CD4-positive, CD25-positive, alpha-beta regulatory T cell (primary cell): ENCODE measurements around the gene PRSS27. TPM values are rescaled to one million over a fixed set of nuclear protein-coding genes. Genes with fewer than 3 reads are reported as not detected.

Experiments
- ATAC-seq, 2 donors: fragments of 150-1000 bp; cut with Tn5 transposase; one replicate each; pipeline ENCODE4 v1.10.0; 2021; ENCODE audit warnings: low read depth in 2 of 2, moderate number of reproducible peaks in 2 of 2, moderate library complexity in 1 of 2
- DNase-seq, 3 donors: peaks; one replicate each; pipeline versions ENCODE4 v3.0.0 to v3.0.0-alpha.2; 2012 to 2022; ENCODE audit warnings: mixed read lengths in 1 of 3
- H3K27ac ChIP-seq: one replicate; pipeline ENCODE4 v1.7.0; 2013; ENCODE audit warnings: mild to moderate bottlenecking, low read length; ENCODE audit not compliant: insufficient read depth, poor library complexity, severe bottlenecking
- H3K27me3 ChIP-seq: one replicate; pipeline ENCODE4 v1.7.0; 2013; ENCODE audit warnings: low read length; ENCODE audit not compliant: control insufficient read depth, insufficient read depth
- H3K36me3 ChIP-seq: one replicate; pipeline ENCODE4 v1.7.0; 2013; ENCODE audit warnings: mild to moderate bottlenecking, low read length, moderate library complexity; ENCODE audit not compliant: control insufficient read depth, insufficient read depth
- H3K4me1 ChIP-seq: 2 replicates; pipeline ENCODE4 v1.7.0; 2013; ENCODE audit warnings: mild to moderate bottlenecking, low read length; ENCODE audit not compliant: insufficient read depth, control insufficient read depth, poor library complexity, severe bottlenecking
- H3K4me3 ChIP-seq: one replicate; pipeline ENCODE4 v1.7.0; 2013; ENCODE audit warnings: low read depth, mild to moderate bottlenecking, low read length, moderate library complexity
- H3K9me3 ChIP-seq, 2 experiments: 1 replicate in 1 of 2; 2 replicates in 1 of 2; pipeline ENCODE4 v1.7.0; 2013; ENCODE audit warnings: low read length in 2 of 2, mild to moderate bottlenecking in 1 of 2, moderate library complexity in 1 of 2; ENCODE audit not compliant: control insufficient read depth in 2 of 2
- H3K27ac Mint-ChIP-seq, 3 donors: one replicate each; pipeline ENCODE4 v1.8.0; 2020 to 2022; ENCODE audit warnings: mild to moderate bottlenecking in 3 of 3, mixed read lengths in 3 of 3, moderate library complexity in 2 of 3
- H3K27me3 Mint-ChIP-seq: one replicate; pipeline ENCODE4 v1.8.0; 2022; ENCODE audit warnings: mild to moderate bottlenecking, mixed read lengths
- H3K36me3 Mint-ChIP-seq: one replicate; pipeline ENCODE4 v1.8.0; 2020; ENCODE audit warnings: mixed read lengths
- H3K4me1 Mint-ChIP-seq, 4 donors: one replicate each; pipeline ENCODE4 v1.8.0; 2020 to 2022; ENCODE audit warnings: mixed read lengths in 4 of 4, mild to moderate bottlenecking in 1 of 4
- H3K4me3 Mint-ChIP-seq, 4 donors: one replicate each; pipeline ENCODE4 v1.8.0; 2020 to 2022; ENCODE audit warnings: mild to moderate bottlenecking in 4 of 4, mixed read lengths in 4 of 4, moderate library complexity in 3 of 4
- H3K9me3 Mint-ChIP-seq, 7 donors: one replicate each; pipeline ENCODE4 v1.8.0; 2020 to 2022; ENCODE audit warnings: mixed read lengths in 7 of 7, mild to moderate bottlenecking in 3 of 7, moderate library complexity in 2 of 7
- polyA plus RNA-seq, 4 donors: library from polyadenylated mRNA; unstranded; fragments of 300-500 nt; fragmentation: Illumina TruSeq; gene quantifications; one replicate each; pipeline ENCODE4 v1.2.3, GENCODE V29; 2021
- total RNA-seq: library from RNA; stranded (reverse); gene quantifications from one replicate; pipeline ENCODE4 v1.2.3, GENCODE V29; 2022

The PRSS27 gene
- total and polyA plus RNA-seq, 5 donors from 2014 or later, result 0.13 to 0.81 (median 0.14) TPM; not detected in 2

DNA sequence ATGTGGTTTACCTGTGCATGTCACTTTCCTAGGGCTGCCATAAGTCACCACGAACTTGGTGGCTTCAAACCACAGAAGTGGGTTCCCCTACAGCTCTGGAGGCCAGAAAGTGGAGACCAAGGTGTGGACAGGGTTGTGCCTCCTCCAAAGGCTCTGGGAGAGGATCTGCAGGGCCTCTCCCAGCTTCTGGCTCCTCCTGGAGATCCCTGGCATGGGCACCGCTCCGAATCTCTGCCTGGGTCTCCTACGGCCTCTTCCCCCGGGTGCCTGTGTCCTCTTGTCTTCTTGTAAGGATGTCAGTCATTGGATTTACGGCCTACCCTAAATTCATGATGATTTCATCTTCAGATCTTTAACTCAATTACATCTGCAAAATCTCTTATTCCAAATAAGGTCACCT, 29.9 kb upstream of the PRSS27 start:
- Histone ChIP-seq H3K4me3 (no peak overlapping the region), H3K4me1 (peaks cover 22% of the 10 kb centered on the region), H3K9me3 (peaks cover 0 to 5% of the 10 kb centered on the region in 2 experiments), H3K27ac (no peak overlapping the region), H3K36me3 (no peaks in the 10 kb centered on the region), H3K27me3 (no peaks in the 10 kb centered on the region)
- Mint-ChIP-seq H3K36me3 (peaks cover 8% of the 10 kb centered on the region), H3K4me1 (peaks cover 13 to 32% (median 14%) of the 10 kb centered on the region in 4 donors), H3K27ac (no peak overlapping the region), H3K9me3 (peaks cover 0 to 8% (median 0%) of the 10 kb centered on the region in 7 donors), H3K4me3 (peak overlapping the region in 2 of 4 donors; percentile 29 to 97), H3K27me3 (peaks cover 5% of the 10 kb centered on the region)
- no peak for DNase-seq
- no peak for ATAC-seq

DNA sequence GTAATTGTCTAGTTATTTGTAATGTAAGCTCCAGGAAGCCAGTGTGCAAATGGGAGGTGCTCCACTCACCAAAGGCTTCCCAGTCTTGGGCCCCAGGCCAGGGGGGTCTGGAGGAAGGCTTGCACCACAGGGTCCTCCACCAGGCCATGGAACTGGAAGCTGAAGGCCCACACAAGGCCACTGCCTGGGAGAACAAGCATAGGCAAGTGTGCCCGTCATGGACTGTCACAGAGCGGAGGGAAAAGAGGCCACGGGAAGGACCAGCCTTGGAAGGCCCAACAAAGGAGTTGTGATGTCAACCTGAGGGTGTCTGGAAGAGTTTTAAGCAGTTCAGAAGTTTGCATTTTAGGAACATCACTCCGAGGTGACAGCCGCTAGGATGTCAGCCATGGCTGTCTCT, 29.5 kb upstream of the PRSS27 start:
- Histone ChIP-seq H3K36me3 (no peaks in the 10 kb centered on the region), H3K4me3 (no peak overlapping the region), H3K4me1 (peaks cover 17% of the 10 kb centered on the region), H3K9me3 (peaks cover 0 to 5% of the 10 kb centered on the region in 2 experiments), H3K27me3 (no peaks in the 10 kb centered on the region), H3K27ac (no peak overlapping the region)
- Mint-ChIP-seq H3K4me1 (peaks cover 8 to 28% (median 10%) of the 10 kb centered on the region in 4 donors), H3K9me3 (peaks cover 0 to 8% (median 0%) of the 10 kb centered on the region in 7 donors), H3K27me3 (peaks cover 8% of the 10 kb centered on the region), H3K36me3 (peaks cover 8% of the 10 kb centered on the region), H3K27ac (no peak overlapping the region), H3K4me3 (peak overlapping the region in 2 of 4 donors; percentile 47 to 68)
- DNase-seq (no peak), ATAC-seq (no peak)

DNA sequence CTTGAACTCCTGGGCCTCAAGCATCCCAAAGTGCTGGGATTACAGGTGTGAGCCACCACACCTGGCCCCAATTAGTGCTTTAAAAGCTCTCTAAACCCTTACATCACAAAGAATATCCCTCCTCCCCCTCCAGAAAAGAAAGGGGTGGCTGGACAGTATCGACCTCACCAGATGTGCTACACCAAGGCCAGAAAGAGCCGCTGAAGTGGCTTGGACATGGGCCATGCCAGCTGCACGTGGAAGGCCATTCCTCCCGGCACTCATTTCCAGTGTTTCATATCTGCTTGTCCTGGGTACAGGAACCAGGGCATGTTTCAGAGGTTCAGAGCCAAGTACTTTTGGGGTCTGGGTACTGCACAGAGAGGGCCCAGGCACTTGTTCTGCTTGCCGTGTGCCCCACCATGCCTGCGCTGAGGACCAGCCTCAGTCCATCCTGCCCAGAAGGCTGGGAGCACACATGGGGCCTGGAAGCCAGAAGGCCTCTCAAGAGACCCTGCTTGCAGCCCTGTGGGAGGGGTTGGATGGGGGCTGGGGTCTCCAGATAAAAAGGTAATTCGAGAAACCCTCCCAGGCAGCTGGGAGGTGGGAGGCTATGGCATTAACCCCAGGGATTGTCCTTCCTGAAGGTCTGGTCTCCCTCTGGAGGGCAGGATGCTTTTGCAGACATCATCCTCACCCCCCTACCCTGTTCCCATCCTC, 28.9 kb upstream of the PRSS27 start:
- Mint-ChIP-seq H3K27ac (no peak overlapping the region), H3K4me1 (peaks cover 3 to 22% (median 6%) of the 10 kb centered on the region in 4 donors), H3K27me3 (peaks cover 10% of the 10 kb centered on the region), H3K4me3 (no peak overlapping the region), H3K36me3 (peaks cover 5% of the 10 kb centered on the region), H3K9me3 (peaks cover 0 to 5% (median 0%) of the 10 kb centered on the region in 7 donors)
- no peaks in the 10 kb centered on the region for H3K36me3 ChIP-seq
- H3K27ac ChIP-seq, result no peak overlapping the region
- no peaks in the 10 kb centered on the region for H3K27me3 ChIP-seq
- peaks cover 12% of the 10 kb centered on the region for H3K4me1 ChIP-seq
- ATAC-seq (no peak), DNase-seq (no peak)
- H3K9me3 ChIP-seq, result peaks cover 0 to 5% of the 10 kb centered on the region in 2 experiments
- no peak overlapping the region for H3K4me3 ChIP-seq

DNA sequence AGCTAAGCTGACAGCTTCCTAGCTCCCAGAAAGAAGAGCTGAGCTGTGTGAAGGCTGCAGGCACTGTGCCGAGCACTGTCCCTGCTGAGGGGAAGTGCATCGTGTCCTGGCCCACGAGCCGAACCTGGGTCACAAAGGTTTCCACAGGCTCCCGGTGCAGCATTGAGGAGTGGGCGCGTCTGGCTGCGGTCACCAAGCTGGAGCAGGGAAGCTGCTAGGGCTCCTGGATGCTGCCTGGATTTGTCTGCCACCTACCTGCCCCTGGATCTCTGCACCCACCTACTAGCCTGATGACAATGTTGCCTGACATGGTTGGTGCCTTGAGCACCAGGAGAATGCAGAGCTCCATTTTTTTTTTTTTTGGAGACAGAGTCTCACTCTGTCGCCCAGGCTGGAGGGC, 25.9 kb upstream of the PRSS27 start:
- H3K4me1 Mint-ChIP-seq, result peaks cover 0 to 4% (median 0%) of the 10 kb centered on the region in 4 donors
- peaks cover 5% of the 10 kb centered on the region for H3K27me3 Mint-ChIP-seq
- no peaks in the 10 kb centered on the region for H3K9me3 ChIP-seq
- ATAC-seq (no peak), DNase-seq (no peak)
- H3K4me3 ChIP-seq, result no peak overlapping the region
- H3K9me3 Mint-ChIP-seq, result peaks cover 0 to 5% (median 0%) of the 10 kb centered on the region in 7 donors
- H3K27ac ChIP-seq, result no peak overlapping the region
- H3K4me1 ChIP-seq, result no peaks in the 10 kb centered on the region
- H3K27ac Mint-ChIP-seq, result no peak overlapping the region
- H3K36me3 ChIP-seq, result no peaks in the 10 kb centered on the region
- no peak overlapping the region for H3K4me3 Mint-ChIP-seq
- no peaks in the 10 kb centered on the region for H3K27me3 ChIP-seq
- H3K36me3 Mint-ChIP-seq, result no peaks in the 10 kb centered on the region

DNA sequence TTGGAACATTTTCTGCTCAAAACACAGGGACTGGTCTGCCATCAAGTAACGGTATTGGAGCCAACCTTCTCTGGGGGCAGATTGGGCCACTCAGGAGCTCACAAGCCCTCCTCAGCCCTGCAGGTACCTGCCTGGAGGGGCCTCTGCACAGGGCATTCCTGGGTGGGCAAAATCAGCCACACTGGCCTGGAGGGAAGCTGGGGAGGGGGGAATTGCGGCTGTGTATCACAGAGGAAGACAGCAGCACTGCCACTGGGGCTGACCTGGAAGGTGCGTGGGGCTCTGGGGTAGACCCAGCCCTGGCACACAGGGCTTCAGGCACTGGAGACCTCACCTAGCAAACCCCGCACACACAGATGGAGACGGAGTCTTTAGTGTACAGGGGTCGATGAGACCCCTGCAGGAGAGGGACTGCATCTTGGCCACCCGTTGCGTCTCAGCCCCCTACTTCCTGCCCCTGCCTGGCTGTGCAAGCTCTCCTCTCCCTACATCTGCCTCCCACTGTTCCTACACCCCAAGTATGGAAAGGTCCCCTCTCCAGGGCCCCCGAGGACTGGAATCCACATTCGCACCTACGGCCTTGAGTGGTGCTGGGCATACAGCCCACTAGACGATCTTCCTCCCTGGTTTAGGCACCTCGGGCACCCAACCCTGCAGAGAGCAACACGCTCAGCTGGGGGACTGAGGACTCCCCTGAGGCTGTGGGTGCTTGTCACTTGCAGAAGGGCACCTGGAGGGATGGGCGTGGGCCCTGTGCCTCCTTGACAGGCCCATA, 25.3 kb upstream of the PRSS27 start:
- Histone ChIP-seq H3K4me1 (no peaks in the 10 kb centered on the region), H3K27ac (no peak overlapping the region), H3K9me3 (no peaks in the 10 kb centered on the region), H3K36me3 (no peaks in the 10 kb centered on the region), H3K27me3 (no peaks in the 10 kb centered on the region), H3K4me3 (no peak overlapping the region)
- Mint-ChIP-seq H3K27ac (no peak overlapping the region), H3K36me3 (no peaks in the 10 kb centered on the region), H3K4me1 (no peaks in the 10 kb centered on the region), H3K9me3 (peaks cover 0 to 4% (median 0%) of the 10 kb centered on the region in 7 donors), H3K27me3 (peaks cover 5% of the 10 kb centered on the region), H3K4me3 (no peak overlapping the region)
- DNase-seq, result no peak
- peak in 1 of 2 donors; percentile 11 for ATAC-seq

DNA sequence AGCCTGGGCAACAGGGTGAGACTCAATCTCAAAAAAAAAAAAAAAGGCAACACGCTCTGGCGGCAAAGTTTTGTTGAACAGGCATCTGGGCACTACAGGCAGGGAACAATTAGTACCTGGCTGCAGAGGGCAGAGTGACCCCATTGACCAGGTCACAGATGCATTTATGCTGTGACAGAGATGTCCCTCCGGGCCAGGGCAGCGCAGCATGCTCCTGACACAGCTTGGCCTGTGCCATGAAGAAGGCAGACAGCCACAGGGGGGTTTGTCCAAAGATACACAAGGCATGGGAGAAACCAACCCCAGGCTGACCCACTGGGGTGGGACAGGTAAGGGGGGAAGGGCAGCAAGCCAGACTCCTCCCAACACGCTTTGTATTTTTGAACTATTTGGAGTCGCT, 24.7 kb upstream of the PRSS27 start:
- Mint-ChIP-seq H3K36me3 (no peaks in the 10 kb centered on the region), H3K9me3 (peaks cover 0 to 3% (median 0%) of the 10 kb centered on the region in 7 donors), H3K27ac (no peak overlapping the region), H3K27me3 (peaks cover 5% of the 10 kb centered on the region), H3K4me1 (no peaks in the 10 kb centered on the region), H3K4me3 (no peak overlapping the region)
- Histone ChIP-seq H3K9me3 (no peaks in the 10 kb centered on the region), H3K27me3 (no peaks in the 10 kb centered on the region), H3K27ac (no peak overlapping the region), H3K4me3 (no peak overlapping the region), H3K4me1 (no peaks in the 10 kb centered on the region), H3K36me3 (no peaks in the 10 kb centered on the region)
- DNase-seq (no peak), ATAC-seq (no peak)

DNA sequence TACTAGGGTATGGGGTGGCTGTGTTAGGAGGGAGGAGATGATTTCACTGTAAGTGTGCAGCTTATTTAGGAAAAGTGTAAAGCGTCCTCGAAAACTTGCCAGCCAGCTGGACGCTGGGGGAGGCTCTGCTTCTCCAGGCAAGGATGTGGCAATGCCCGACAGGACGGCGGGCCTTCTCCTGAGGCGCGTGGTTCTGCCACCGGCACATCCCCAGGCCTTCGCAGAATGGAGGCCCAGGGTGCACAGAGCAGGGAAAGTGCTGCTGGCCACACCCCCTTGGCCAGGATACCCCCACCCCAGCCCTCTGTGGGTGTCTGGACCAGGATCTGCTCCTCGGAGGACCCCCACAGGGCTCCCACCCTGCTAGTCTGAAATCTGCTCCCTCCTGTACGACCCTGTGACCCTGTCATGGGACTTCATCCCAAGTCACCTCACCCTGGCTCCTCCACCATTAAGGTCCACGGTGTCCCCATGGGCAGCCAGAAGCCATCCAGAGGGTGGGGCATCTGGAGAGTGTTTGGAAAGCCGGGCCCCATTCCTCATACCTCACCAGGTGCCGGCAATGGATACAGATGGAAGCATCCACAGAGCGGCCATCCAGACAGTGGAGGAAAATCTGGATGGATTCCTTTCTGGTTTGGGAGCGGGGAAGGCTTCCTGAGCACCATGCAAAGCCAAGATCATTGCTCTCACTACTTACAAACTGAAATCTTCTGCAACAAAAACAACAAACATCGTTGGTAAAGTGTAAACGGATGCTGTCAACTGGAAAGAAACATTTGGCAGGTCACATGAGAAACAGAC, 23.2 kb upstream of the PRSS27 start:
- H3K36me3 ChIP-seq, result no peaks in the 10 kb centered on the region

More for the DNA sequence above, 23.2 kb upstream of the PRSS27 start:
- H3K4me1 Mint-ChIP-seq, result no peaks in the 10 kb centered on the region
- H3K4me3 Mint-ChIP-seq, result no peak overlapping the region
- H3K9me3 Mint-ChIP-seq, result no peaks in the 10 kb centered on the region
- Histone ChIP-seq H3K4me1 (no peaks in the 10 kb centered on the region), H3K9me3 (no peaks in the 10 kb centered on the region), H3K27ac (no peak overlapping the region), H3K27me3 (no peaks in the 10 kb centered on the region), H3K4me3 (no peak overlapping the region)
- no peak overlapping the region for H3K27ac Mint-ChIP-seq
- no peaks in the 10 kb centered on the region for H3K36me3 Mint-ChIP-seq
- DNase-seq (no peak), ATAC-seq (no peak)
- H3K27me3 Mint-ChIP-seq, result peaks cover 5% of the 10 kb centered on the region
